Measurements from ENCODE around the gene TRAK1.

TRAK1 gene

GRCh38 chr3:42177801-42178150 lies 86.6 kb downstream of the TRAK1 start:
- DNase-seq (ENCODE audit: low spot score), result no peak

- DNase-seq (ENCODE audit: low spot score), result no peak
These were observed 88.1 kb downstream of the TRAK1 start for GRCh38 chr3:42179110-42179725.

GRCh38 chr3:42180901-42181300 lies 89.7 kb downstream of the TRAK1 start:
- DNase-seq (ENCODE audit: low spot score), result no peak

- DNase-seq (ENCODE audit: low spot score), result no peak
These were observed 91.4 kb downstream of the TRAK1 start for GRCh38 chr3:42182555-42182954.

- DNase-seq (ENCODE audit: low spot score), result no peak
These were observed 93.0 kb downstream of the TRAK1 start for GRCh38 chr3:42183991-42184632.

GRCh38 chr3:42184651-42185443 lies 93.7 kb downstream of the TRAK1 start:
- DNase-seq (ENCODE audit: low spot score), result no peak

GRCh38 chr3:42187936-42188335 lies 96.8 kb downstream of the TRAK1 start:
- DNase-seq (ENCODE audit: low spot score), result no peak

GRCh38 chr3:42188376-42188775 lies 97.2 kb downstream of the TRAK1 start:
- no peak for DNase-seq (ENCODE audit: low spot score)

GRCh38 chr3:42189001-42189460 lies 97.9 kb downstream of the TRAK1 start:
- no peak for DNase-seq (ENCODE audit: low spot score)

GRCh38 chr3:42189736-42190135 lies 98.6 kb downstream of the TRAK1 start:
- no peak for DNase-seq (ENCODE audit: low spot score)

- peak; percentile 77 for DNase-seq (ENCODE audit: low spot score)
These were observed 99.7 kb downstream of the TRAK1 start for GRCh38 chr3:42190701-42191442.

GRCh38 chr3:42191443-42191747 lies 100.2 kb downstream of the TRAK1 start:
- no peak for DNase-seq (ENCODE audit: low spot score)

GRCh38 chr3:42192334-42193200 lies 101.4 kb downstream of the TRAK1 start:
- no peak for DNase-seq (ENCODE audit: low spot score)

- DNase-seq (ENCODE audit: low spot score), result no peak
These were observed 103.9 kb downstream of the TRAK1 start for GRCh38 chr3:42194943-42195510.

GRCh38 chr3:42195879-42196330 lies 104.7 kb downstream of the TRAK1 start:
- no peak for DNase-seq (ENCODE audit: low spot score)

- no peak for DNase-seq (ENCODE audit: low spot score)
These were observed 107.6 kb downstream of the TRAK1 start for GRCh38 chr3:42198709-42199108.

GRCh38 chr3:42202217-42202865 lies 111.2 kb downstream of the TRAK1 start:
- DNase-seq (ENCODE audit: low spot score), result no peak

- DNase-seq (ENCODE audit: low spot score), result no peak
These were observed 113.9 kb downstream of the TRAK1 start for GRCh38 chr3:42204867-42205599.

GRCh38 chr3:42205800-42206514 lies 114.8 kb downstream of the TRAK1 start:
- no peak for DNase-seq (ENCODE audit: low spot score)

Measured in D341Med (cell line).